Fibroblast of lung (primary cell): Measurements from ENCODE around the gene G6PD. TPM values are rescaled to one million over a fixed set of nuclear protein-coding genes. Genes with fewer than 3 reads are reported as not detected.

Source experiments
- DNase-seq, 2 donors: peaks; one replicate each; pipeline versions ENCODE4 v3.0.0 to v3.0.0-alpha.2; 2010; ENCODE audit warnings: low read depth in 2 of 2
- H2AFZ ChIP-seq: 2 replicates; pipeline ENCODE4 v1.5.1; 2012; ENCODE audit warnings: low read length, control low read depth, inconsistent platforms
- H3K27ac ChIP-seq: 2 replicates; pipeline ENCODE4 v1.5.1; 2011; ENCODE audit warnings: low read length, control low read depth; ENCODE audit not compliant: insufficient read depth
- H3K27me3 ChIP-seq: 2 replicates; pipeline ENCODE4 v1.5.1; 2011; ENCODE audit warnings: mild to moderate bottlenecking, low read length; ENCODE audit not compliant: control insufficient read depth, insufficient read depth
- H3K36me3 ChIP-seq: 2 replicates; pipeline ENCODE4 v1.5.1; 2011; ENCODE audit warnings: low read length; ENCODE audit not compliant: control insufficient read depth, insufficient read depth
- H3K4me1 ChIP-seq: 2 replicates; pipeline ENCODE4 v1.5.1; 2011; ENCODE audit warnings: low read length; ENCODE audit not compliant: control insufficient read depth, insufficient read depth; ENCODE audit errors: extremely low read depth
- H3K4me2 ChIP-seq: 2 replicates; pipeline ENCODE4 v1.5.1; 2011; ENCODE audit warnings: low read length, control low read depth; ENCODE audit not compliant: insufficient read depth; ENCODE audit errors: extremely low read depth
- H3K4me3 ChIP-seq, 4 experiments: fragments of 200-600 bp in 1 of 4; sonication (generic) in 1 of 4; replicated peaks in 1 of 4; 2 replicates each; pipeline ENCODE4 v1.5.1; 2011 to 2016; ENCODE audit warnings: low read length in 4 of 4, low read depth in 3 of 4, mild to moderate bottlenecking in 3 of 4, control low read depth in 2 of 4, inconsistent platforms in 1 of 4, mixed read lengths in 1 of 4; ENCODE audit not compliant: insufficient read depth in 1 of 4; ENCODE audit errors: control extremely low read depth in 1 of 4
- H3K79me2 ChIP-seq: 2 replicates; pipeline ENCODE4 v1.5.1; 2012; ENCODE audit warnings: mild to moderate bottlenecking, low read length, inconsistent platforms; ENCODE audit not compliant: control insufficient read depth, insufficient read depth
- H3K9ac ChIP-seq: 2 replicates; pipeline ENCODE4 v1.5.1; 2011; ENCODE audit warnings: mild to moderate bottlenecking, low read length, control low read depth; ENCODE audit not compliant: insufficient read depth
- H3K9me3 ChIP-seq: 2 replicates; pipeline ENCODE4 v1.5.1; 2012; ENCODE audit warnings: low read depth, low read length; ENCODE audit not compliant: control insufficient read depth, insufficient read depth
- H4K20me1 ChIP-seq: 2 replicates; pipeline ENCODE4 v1.5.1; 2011; ENCODE audit warnings: low read length; ENCODE audit not compliant: control insufficient read depth, insufficient read depth; ENCODE audit errors: extremely low read depth
- CTCF ChIP-seq, 2 donors: IDR thresholded peaks in 1 of 2; conservative IDR thresholded peaks in 1 of 2; 1 replicate in 1 of 2; 2 replicates in 1 of 2; pipeline ENCODE4 v1.5.1; 2011 to 2012; ENCODE audit warnings: low read length in 2 of 2, control low read depth in 1 of 2, inconsistent platforms in 1 of 2, low read depth in 1 of 2, mild to moderate bottlenecking in 1 of 2
- EZH2 ChIP-seq: IDR thresholded peaks from 2 replicates; pipeline ENCODE4 v1.5.1; 2012; ENCODE audit warnings: low read length, control low read depth, mild to moderate bottlenecking; ENCODE audit errors: missing control alignments
- polyA plus RNA-seq, 2 donors: library from polyadenylated mRNA; depleted of rRNA in 1 of 2; stranded (reverse) in 1 of 2; unstranded in 1 of 2; fragments of >200 nt; gene quantifications; 2 replicates each; pipeline ENCODE4 v1.2.1, GENCODE V29; 2011 to 2012; ENCODE audit warnings: missing spikeins in 1 of 2
- total RNA-seq: library from RNA; depleted of rRNA; stranded (reverse); fragments of >200 nt; gene quantifications from 2 replicates; pipeline ENCODE4 v1.2.1, GENCODE V29; 2014

Gene G6PD
- total and polyA plus RNA-seq, 2 donors (not counting 1 experiment from before 2014, with no cell fraction given), result 86.2 to 109 TPM

- peaks cover 3% of the 10 kb centered on the region for H3K4me1 ChIP-seq
- no peaks in the 10 kb centered on the region for H3K79me2 ChIP-seq
- H3K4me3 ChIP-seq, result no peak overlapping the region
- H3K4me2 ChIP-seq, result no peak overlapping the region
- no peak overlapping the region for H2AFZ ChIP-seq
- H3K27me3 ChIP-seq, result no peaks in the 10 kb centered on the region
- TF ChIP-seq CTCF (conservative IDR thresholded peaks at IDR 0.05 in 1 of 2, IDR thresholded peaks at IDR 0.05 in 1 of 2; ENCODE audit: low read depth in 1 of 2, low read length in 2 of 2) (no peak), EZH2 (no peak)
- peaks cover 16% of the 10 kb centered on the region for H3K36me3 ChIP-seq
- H3K9me3 ChIP-seq, result no peaks in the 10 kb centered on the region
- peak in 1 of 2 donors; percentile 69 for DNase-seq
- H3K9ac ChIP-seq, result no peak overlapping the region
- H3K27ac ChIP-seq, result no peak overlapping the region
- H4K20me1 ChIP-seq, result no peaks in the 10 kb centered on the region
Observed at GRCh38 chrX:154529206-154529612, 17.4 kb downstream of the G6PD start.

- peaks cover 7% of the 10 kb centered on the region for H3K36me3 ChIP-seq
- H3K27ac ChIP-seq, result peak overlapping the region; percentile 43
- peak overlapping the region in 1 of 4 experiments; percentile 28 for H3K4me3 ChIP-seq
- no peaks in the 10 kb centered on the region for H3K27me3 ChIP-seq
- no peaks in the 10 kb centered on the region for H4K20me1 ChIP-seq
- peak; percentile 73 to 80 for DNase-seq
- H3K9me3 ChIP-seq, result no peaks in the 10 kb centered on the region
- H3K9ac ChIP-seq, result no peak overlapping the region
- TF ChIP-seq CTCF (conservative IDR thresholded peaks at IDR 0.05 in 1 of 2, IDR thresholded peaks at IDR 0.05 in 1 of 2; ENCODE audit: low read depth in 1 of 2, low read length in 2 of 2) (peak; percentile 37 to 58), EZH2 (no peak)
- no peak overlapping the region for H2AFZ ChIP-seq
- H3K79me2 ChIP-seq, result no peaks in the 10 kb centered on the region
- H3K4me1 ChIP-seq, result peaks cover 3% of the 10 kb centered on the region
- H3K4me2 ChIP-seq, result peak overlapping the region; percentile 67
Observed at GRCh38 chrX:154526901-154527675, 19.6 kb downstream of the G6PD start.

GRCh38 chrX:154525606-154526490 is 20.8 kb downstream of the G6PD start:
- Histone ChIP-seq H3K27ac (no peak overlapping the region), H4K20me1 (no peaks in the 10 kb centered on the region), H3K4me2 (no peak overlapping the region), H3K27me3 (no peaks in the 10 kb centered on the region), H3K4me1 (peaks cover 3% of the 10 kb centered on the region), H3K4me3 (no peak overlapping the region), H3K9ac (no peak overlapping the region), H3K9me3 (no peaks in the 10 kb centered on the region), H3K79me2 (no peaks in the 10 kb centered on the region), H3K36me3 (peaks cover 4% of the 10 kb centered on the region), H2AFZ (no peak overlapping the region)
- no peak for DNase-seq
- TF ChIP-seq EZH2 (no peak), CTCF (conservative IDR thresholded peaks at IDR 0.05 in 1 of 2, IDR thresholded peaks at IDR 0.05 in 1 of 2; ENCODE audit: low read depth in 1 of 2, low read length in 2 of 2) (no peak)
